ENCODE data around the gene CRIP1. TPM values are rescaled to one million over a fixed set of nuclear protein-coding genes. Genes with fewer than 3 reads are reported as not detected.

Gene CRIP1
- total and polyA plus RNA-seq, 2 experiments from 2014 or later: 0.80 to 8.4 TPM

DNA sequence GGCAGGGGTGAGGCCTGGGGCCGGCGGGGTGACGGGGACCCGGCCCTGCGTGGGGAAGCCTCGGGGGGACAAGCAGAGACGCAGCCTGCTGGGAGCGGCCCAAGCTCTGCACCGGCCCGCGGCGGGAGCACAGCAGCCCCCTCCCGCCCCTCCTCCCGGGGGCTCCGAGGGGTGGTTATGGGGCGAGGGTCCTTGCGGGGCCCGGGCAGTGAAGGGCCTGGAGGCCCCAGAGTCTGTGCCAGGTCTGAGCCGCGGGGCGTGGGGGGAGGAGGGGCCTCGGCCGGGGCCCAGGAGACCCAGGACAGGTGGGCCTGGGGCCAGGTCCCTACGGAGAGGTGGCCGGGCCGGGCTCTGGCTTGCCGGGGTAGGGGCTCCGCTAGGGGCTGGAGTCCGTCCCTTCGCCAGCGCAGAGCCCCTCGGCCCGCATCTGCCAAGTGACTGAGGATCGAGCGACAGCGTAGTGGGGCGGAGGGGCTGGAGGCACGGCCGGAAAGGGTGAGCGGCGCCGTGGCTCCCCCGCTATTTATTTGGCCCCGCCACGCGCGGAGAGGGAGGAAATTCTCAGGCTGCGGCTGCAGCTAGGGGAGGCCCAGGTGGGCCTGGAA lies 40.2 kb downstream of the CRIP1 start:
- Histone ChIP-seq H3K27ac (ENCODE audit: low read depth) (no peak overlapping the region), H3K4me1 (ENCODE audit: insufficient read depth) (no peaks in the 10 kb centered on the region), H2AFZ (no peak overlapping the region), H3K9me2 (ENCODE audit: insufficient read depth) (no peaks in the 10 kb centered on the region), H3K4me2 (peak overlapping the region; percentile 65; the same call in 1 of the 2 replicates), H3K36me3 (ENCODE audit: insufficient read depth) (no peaks in the 10 kb centered on the region), H3K27me3 (ENCODE audit: insufficient read depth) (peaks cover 46% of the 10 kb centered on the region), H4K20me1 (replicated peaks; ENCODE audit: insufficient read depth) (no peaks in the 10 kb centered on the region), H3K79me2 (replicated peaks; ENCODE audit: insufficient read depth) (no peaks in the 10 kb centered on the region), H3F3A (replicated peaks; ENCODE audit: low read depth) (no peaks in the 10 kb centered on the region), H3K4me3 (peak overlapping the region; percentile 44; the same call in 1 of the 2 replicates)
- peaks cover 3% of the 10 kb centered on the region; the same call in 1 of the 3 replicates for H3K4me1 Mint-ChIP-seq
- TF ChIP-seq EZH2 (IDR thresholded peaks at IDR 0.05; ENCODE audit: low read depth, unreplicated experiment) (peak; percentile 45), STAT1 (IDR thresholded peaks at IDR 0.05; ENCODE audit: unreplicated experiment) (no peak)
- TF ChIP-seq, protein P1, sequence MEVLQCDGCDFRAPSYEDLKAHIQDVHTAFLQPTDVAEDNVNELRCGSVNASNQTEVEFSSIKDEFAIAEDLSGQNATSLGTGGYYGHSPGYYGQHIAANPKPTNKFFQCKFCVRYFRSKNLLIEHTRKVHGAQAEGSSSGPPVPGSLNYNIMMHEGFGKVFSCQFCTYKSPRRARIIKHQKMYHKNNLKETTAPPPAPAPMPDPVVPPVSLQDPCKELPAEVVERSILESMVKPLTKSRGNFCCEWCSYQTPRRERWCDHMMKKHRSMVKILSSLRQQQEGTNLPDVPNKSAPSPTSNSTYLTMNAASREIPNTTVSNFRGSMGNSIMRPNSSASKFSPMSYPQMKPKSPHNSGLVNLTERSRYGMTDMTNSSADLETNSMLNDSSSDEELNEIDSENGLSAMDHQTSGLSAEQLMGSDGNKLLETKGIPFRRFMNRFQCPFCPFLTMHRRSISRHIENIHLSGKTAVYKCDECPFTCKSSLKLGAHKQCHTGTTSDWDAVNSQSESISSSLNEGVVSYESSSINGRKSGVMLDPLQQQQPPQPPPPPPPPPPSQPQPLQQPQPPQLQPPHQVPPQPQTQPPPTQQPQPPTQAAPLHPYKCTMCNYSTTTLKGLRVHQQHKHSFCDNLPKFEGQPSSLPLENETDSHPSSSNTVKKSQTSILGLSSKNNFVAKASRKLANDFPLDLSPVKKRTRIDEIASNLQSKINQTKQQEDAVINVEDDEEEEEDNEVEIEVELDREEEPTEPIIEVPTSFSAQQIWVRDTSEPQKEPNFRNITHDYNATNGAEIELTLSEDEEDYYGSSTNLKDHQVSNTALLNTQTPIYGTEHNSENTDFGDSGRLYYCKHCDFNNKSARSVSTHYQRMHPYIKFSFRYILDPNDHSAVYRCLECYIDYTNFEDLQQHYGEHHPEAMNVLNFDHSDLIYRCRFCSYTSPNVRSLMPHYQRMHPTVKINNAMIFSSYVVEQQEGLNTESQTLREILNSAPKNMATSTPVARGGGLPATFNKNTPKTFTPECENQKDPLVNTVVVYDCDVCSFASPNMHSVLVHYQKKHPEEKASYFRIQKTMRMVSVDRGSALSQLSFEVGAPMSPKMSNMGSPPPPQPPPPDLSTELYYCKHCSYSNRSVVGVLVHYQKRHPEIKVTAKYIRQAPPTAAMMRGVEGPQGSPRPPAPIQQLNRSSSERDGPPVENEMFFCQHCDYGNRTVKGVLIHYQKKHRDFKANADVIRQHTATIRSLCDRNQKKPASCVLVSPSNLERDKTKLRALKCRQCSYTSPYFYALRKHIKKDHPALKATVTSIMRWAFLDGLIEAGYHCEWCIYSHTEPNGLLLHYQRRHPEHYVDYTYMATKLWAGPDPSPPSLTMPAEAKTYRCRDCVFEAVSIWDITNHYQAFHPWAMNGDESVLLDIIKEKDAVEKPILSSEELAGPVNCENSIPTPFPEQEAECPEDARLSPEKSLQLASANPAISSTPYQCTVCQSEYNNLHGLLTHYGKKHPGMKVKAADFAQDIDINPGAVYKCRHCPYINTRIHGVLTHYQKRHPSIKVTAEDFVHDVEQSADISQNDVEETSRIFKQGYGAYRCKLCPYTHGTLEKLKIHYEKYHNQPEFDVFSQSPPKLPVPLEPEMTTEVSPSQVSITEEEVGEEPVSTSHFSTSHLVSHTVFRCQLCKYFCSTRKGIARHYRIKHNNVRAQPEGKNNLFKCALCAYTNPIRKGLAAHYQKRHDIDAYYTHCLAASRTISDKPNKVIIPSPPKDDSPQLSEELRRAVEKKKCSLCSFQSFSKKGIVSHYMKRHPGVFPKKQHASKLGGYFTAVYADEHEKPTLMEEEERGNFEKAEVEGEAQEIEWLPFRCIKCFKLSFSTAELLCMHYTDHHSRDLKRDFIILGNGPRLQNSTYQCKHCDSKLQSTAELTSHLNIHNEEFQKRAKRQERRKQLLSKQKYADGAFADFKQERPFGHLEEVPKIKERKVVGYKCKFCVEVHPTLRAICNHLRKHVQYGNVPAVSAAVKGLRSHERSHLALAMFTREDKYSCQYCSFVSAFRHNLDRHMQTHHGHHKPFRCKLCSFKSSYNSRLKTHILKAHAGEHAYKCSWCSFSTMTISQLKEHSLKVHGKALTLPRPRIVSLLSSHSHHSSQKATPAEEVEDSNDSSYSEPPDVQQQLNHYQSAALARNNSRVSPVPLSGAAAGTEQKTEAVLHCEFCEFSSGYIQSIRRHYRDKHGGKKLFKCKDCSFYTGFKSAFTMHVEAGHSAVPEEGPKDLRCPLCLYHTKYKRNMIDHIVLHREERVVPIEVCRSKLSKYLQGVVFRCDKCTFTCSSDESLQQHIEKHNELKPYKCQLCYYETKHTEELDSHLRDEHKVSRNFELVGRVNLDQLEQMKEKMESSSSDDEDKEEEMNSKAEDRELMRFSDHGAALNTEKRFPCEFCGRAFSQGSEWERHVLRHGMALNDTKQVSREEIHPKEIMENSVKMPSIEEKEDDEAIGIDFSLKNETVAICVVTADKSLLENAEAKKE (CRISPR knock-in tag; IDR thresholded peaks at IDR 0.05): no peak
- H3K27me3 Mint-ChIP-seq (ENCODE audit: insufficient read depth, low read depth, poor library complexity): peaks cover 31% of the 10 kb centered on the region
- ATAC-seq (peak; percentile 30), DNase-seq (ENCODE audit: low spot score) (peak; percentile 37)
- H3K36me3 Mint-ChIP-seq (ENCODE audit: low read depth): no peaks in the 10 kb centered on the region
- H3K4me3 Mint-ChIP-seq: peak overlapping the region; percentile 27; the same call in 1 of the 3 replicates
- H3K9me3 Mint-ChIP-seq: no peaks in the 10 kb centered on the region; the same call in 1 of the 3 replicates
- no peak overlapping the region for H3K27ac Mint-ChIP-seq

- peaks cover 2% of the 10 kb centered on the region for H3K9me3 Mint-ChIP-seq
- Histone ChIP-seq H3K9me2 (ENCODE audit: insufficient read depth) (no peaks in the 10 kb centered on the region), H3K36me3 (ENCODE audit: insufficient read depth) (no peaks in the 10 kb centered on the region), H3K27me3 (ENCODE audit: insufficient read depth) (peaks cover 46% of the 10 kb centered on the region), H4K20me1 (replicated peaks; ENCODE audit: insufficient read depth) (no peaks in the 10 kb centered on the region), H3K79me2 (replicated peaks; ENCODE audit: insufficient read depth) (no peaks in the 10 kb centered on the region), H3K4me1 (ENCODE audit: insufficient read depth) (no peaks in the 10 kb centered on the region), H2AFZ (no peak overlapping the region), H3F3A (replicated peaks; ENCODE audit: low read depth) (no peaks in the 10 kb centered on the region), H3K27ac (ENCODE audit: low read depth) (no peak overlapping the region), H3K4me3 (peak overlapping the region; percentile 44; the same call in 1 of the 2 replicates), H3K4me2 (peak overlapping the region; percentile 65; the same call in 1 of the 2 replicates)
- ATAC-seq (no peak), DNase-seq (ENCODE audit: low spot score) (no peak)
- H3K4me1 Mint-ChIP-seq: peaks cover 3% of the 10 kb centered on the region; the same call in 1 of the 3 replicates
- peaks cover 31% of the 10 kb centered on the region for H3K27me3 Mint-ChIP-seq (ENCODE audit: insufficient read depth, low read depth, poor library complexity)
- no peaks in the 10 kb centered on the region for H3K36me3 Mint-ChIP-seq (ENCODE audit: low read depth)
- H3K4me3 Mint-ChIP-seq: peak overlapping the region; percentile 37; the same call in 2 of the 3 replicates
- H3K27ac Mint-ChIP-seq: no peak overlapping the region
- TF ChIP-seq STAT1 (IDR thresholded peaks at IDR 0.05; ENCODE audit: unreplicated experiment) (no peak), ZNF331 (CRISPR knock-in tag; IDR thresholded peaks at IDR 0.05; ENCODE audit: low read depth) (no peak)
- TF ChIP-seq, protein P1 (CRISPR knock-in tag; IDR thresholded peaks at IDR 0.05): no peak
These were observed 40.7 kb downstream of the CRIP1 start for GRCh38 chr14:105527381-105527825.

Data from GM23338 (cell line).